Osteocyte (in vitro differentiated cells): ENCODE measurements around the gene PLXNA2. TPM values are rescaled to one million over a fixed set of nuclear protein-coding genes. Genes with fewer than 3 reads are reported as not detected.

ENCODE experiments used
- DNase-seq: peaks from one replicate; pipeline ENCODE4 v3.0.0; 2021; ENCODE audit warnings: mixed read lengths; ENCODE audit not compliant: unreplicated experiment; ENCODE audit errors: extremely low spot score
- H3K27ac Mint-ChIP-seq: one replicate; pipeline ENCODE4 v1.8.0; 2021; ENCODE audit warnings: mild to moderate bottlenecking, mixed read lengths; ENCODE audit not compliant: unreplicated experiment
- H3K27me3 Mint-ChIP-seq: one replicate; pipeline ENCODE4 v1.8.0; 2021; ENCODE audit warnings: mixed read lengths; ENCODE audit not compliant: unreplicated experiment
- H3K36me3 Mint-ChIP-seq: one replicate; pipeline ENCODE4 v1.8.0; 2021; ENCODE audit warnings: mixed read lengths; ENCODE audit not compliant: unreplicated experiment
- H3K4me1 Mint-ChIP-seq: one replicate; pipeline ENCODE4 v1.8.0; 2021; ENCODE audit warnings: mixed read lengths; ENCODE audit not compliant: unreplicated experiment
- H3K4me3 Mint-ChIP-seq: one replicate; pipeline ENCODE4 v1.8.0; 2021; ENCODE audit warnings: mild to moderate bottlenecking, moderate library complexity, mixed read lengths; ENCODE audit not compliant: unreplicated experiment
- H3K9me3 Mint-ChIP-seq: one replicate; pipeline ENCODE4 v1.8.0; 2021; ENCODE audit warnings: mixed read lengths; ENCODE audit not compliant: unreplicated experiment
- CTCF ChIP-seq: fragments of 200-600 bp; sonication (generic); IDR thresholded peaks from 2 replicates; pipeline ENCODE4 v1.5.0; 2021; ENCODE audit warnings: antibody characterized with exemption, mild to moderate bottlenecking, moderate library complexity
- total RNA-seq: library from RNA; stranded (reverse); gene quantifications from 2 replicates; pipeline ENCODE4 v1.2.1, GENCODE V29; 2021

PLXNA2 gene
- total RNA-seq, 1 donor from 2014 or later, result 19.5 TPM

- Mint-ChIP-seq H3K4me3 (no peak overlapping the region), H3K27ac (peak overlapping the region; percentile 83), H3K4me1 (peaks cover 35% of the 10 kb centered on the region), H3K36me3 (peaks cover 3% of the 10 kb centered on the region), H3K27me3 (no peaks in the 10 kb centered on the region), H3K9me3 (no peaks in the 10 kb centered on the region)
- TF ChIP-seq CTCF, result no peak
- DNase-seq, result no peak
Measured at GRCh38 chr1:208208132-208208487, 36.1 kb downstream of the PLXNA2 start.

DNA sequence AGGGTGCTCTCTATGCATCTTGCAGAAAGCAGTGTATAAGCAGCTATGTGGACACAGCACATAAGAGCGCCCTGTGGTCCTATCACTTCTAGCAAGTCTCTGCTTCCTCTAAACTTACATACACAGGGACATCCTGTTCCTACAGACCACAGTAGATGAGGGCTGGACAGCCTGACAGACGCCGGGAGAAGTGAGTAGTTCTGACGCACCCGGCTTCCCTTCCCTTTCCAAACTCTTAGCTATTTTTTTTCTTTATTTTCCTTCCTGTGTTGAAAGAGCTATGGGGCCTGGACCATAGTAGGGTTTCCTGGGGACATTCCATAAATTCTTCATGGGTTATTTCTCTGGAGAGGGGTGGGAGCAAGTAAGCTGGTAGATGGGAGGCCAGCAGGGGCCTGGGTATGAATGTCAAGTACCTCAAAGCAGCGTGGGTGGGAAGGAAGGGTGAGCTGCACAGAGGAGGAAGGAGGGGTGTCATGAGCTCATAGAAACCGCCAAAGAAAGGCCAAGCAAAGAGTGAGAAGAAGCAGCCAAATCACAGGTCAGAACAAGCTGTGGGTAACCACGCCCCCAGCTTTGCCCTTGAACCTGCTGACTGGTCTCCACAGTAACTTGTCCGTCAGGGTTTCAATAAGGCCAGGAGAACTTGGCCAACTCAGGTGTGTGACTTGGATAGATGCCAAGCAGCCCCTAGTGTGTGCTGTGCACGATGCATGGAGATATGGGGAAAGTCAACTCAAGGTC, 36.6 kb downstream of the PLXNA2 start:
- H3K4me3 Mint-ChIP-seq, result no peak overlapping the region

DNA sequence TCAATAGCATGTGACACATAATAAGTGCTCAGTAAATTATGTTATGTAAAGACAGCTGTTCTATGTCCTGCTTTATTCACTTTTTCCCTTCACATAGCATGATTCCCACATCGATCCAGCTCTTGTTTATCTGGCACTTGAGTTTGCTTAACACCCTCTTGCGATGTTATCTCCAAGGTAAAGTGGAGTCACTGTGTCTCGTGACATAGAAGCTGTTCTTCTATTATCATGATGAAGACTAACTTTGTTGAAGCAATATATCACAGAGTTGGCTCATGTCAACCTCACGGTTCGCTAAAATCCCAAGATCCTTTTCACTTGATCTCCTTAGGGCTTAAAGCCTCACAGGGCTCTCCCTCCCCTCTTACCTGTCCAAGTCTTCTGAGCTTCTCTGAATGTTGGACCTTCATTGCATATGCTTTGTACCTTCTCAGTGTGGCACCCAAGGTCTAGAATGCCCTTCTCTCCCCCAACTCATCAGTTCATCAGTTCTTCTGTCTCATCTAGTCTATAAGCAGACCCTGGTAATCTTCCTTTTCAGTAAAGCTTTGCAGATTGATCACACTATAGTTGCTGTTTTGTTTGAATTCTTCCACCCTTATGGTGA, 38.0 kb downstream of the PLXNA2 start:
- Mint-ChIP-seq H3K27me3 (no peaks in the 10 kb centered on the region), H3K36me3 (no peaks in the 10 kb centered on the region), H3K4me1 (peaks cover 33% of the 10 kb centered on the region), H3K4me3 (no peak overlapping the region), H3K9me3 (no peaks in the 10 kb centered on the region), H3K27ac (no peak overlapping the region)
- no peak for DNase-seq
- TF ChIP-seq CTCF, result no peak

More for the DNA sequence above, 36.6 kb downstream of the PLXNA2 start:
- Mint-ChIP-seq H3K27me3 (no peaks in the 10 kb centered on the region), H3K4me1 (peaks cover 35% of the 10 kb centered on the region), H3K9me3 (no peaks in the 10 kb centered on the region), H3K36me3 (peaks cover 3% of the 10 kb centered on the region), H3K27ac (peak overlapping the region; percentile 83)
- no peak for TF ChIP-seq CTCF
- no peak for DNase-seq

DNA sequence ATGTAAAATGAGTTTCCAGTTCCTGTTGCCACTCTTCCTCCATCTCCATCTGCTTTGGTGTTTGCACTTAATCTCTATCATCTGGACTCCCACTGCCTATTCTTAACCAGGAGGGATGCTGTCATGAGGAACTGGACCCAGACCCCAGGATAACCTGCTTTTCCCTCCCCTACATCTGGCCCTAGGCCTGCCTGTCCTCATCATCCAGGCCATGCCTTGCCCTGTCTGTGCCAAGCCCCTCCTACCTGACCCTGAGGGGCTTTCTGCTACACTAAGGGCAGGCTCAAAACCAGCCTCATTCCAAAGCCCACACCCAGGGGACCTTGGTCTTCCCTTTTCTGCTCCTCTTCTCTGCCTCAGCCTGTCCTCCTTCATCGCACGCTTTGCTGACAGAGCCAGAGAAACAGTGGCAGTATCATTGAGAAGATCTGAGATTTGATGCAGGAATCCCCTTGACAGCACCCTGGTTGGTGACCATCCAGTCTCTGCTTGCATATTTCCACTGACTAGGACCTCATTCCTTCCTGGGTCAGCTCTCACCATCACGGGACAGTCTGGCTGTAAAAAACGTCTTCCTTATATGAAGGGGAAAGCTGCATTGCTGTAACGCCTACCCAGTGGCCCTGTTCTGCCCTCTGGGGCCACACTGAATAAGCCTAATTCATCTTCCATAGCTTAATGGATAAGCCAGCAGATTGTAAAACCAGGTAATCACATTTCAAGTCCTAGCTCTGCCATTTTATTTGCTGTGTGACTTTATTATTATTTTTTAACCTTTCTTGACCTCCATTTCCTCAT, 38.8 kb downstream of the PLXNA2 start:
- H3K27ac Mint-ChIP-seq, result no peak overlapping the region
- no peaks in the 10 kb centered on the region for H3K9me3 Mint-ChIP-seq
- DNase-seq, result no peak
- TF ChIP-seq CTCF, result no peak
- H3K27me3 Mint-ChIP-seq, result no peaks in the 10 kb centered on the region
- no peak overlapping the region for H3K4me3 Mint-ChIP-seq
- no peaks in the 10 kb centered on the region for H3K36me3 Mint-ChIP-seq
- H3K4me1 Mint-ChIP-seq, result peaks cover 37% of the 10 kb centered on the region

DNA sequence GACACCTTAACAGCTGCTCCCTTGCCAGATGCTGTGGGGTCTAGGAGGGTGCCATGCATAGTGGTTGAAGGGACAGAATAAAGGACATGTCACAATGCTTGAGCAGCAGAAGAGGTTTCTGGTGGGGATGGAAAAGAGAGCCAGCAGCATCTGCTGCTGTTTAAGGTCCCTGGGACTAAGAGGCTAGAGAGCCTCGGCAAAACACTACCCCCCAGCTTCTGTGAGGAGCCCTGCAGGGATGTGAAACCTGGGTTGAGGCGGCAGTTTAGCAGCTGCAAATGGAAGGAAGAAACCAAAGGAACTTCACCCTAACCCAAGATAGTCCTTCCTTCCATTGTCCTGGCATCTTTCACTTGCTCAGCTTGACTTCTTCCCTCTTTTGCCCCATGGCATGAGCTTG, 39.4 kb downstream of the PLXNA2 start:
- no peaks in the 10 kb centered on the region for H3K36me3 Mint-ChIP-seq
- no peak for DNase-seq
- peaks cover 43% of the 10 kb centered on the region for H3K4me1 Mint-ChIP-seq
- H3K27ac Mint-ChIP-seq, result no peak overlapping the region
- H3K9me3 Mint-ChIP-seq, result no peaks in the 10 kb centered on the region
- TF ChIP-seq CTCF, result peak; percentile 18
- no peaks in the 10 kb centered on the region for H3K27me3 Mint-ChIP-seq
- H3K4me3 Mint-ChIP-seq, result no peak overlapping the region
